Measurements from ENCODE around the gene ARRDC3. TPM values are rescaled to one million over a fixed set of nuclear protein-coding genes. Genes with fewer than 3 reads are reported as not detected.

ARRDC3 gene
- total and polyA plus RNA-seq, 2 of the 8 experiments (the other 6 are each of a cell fraction or from before 2014, with no cell fraction given) = 2.9 to 5.7 TPM

DNA sequence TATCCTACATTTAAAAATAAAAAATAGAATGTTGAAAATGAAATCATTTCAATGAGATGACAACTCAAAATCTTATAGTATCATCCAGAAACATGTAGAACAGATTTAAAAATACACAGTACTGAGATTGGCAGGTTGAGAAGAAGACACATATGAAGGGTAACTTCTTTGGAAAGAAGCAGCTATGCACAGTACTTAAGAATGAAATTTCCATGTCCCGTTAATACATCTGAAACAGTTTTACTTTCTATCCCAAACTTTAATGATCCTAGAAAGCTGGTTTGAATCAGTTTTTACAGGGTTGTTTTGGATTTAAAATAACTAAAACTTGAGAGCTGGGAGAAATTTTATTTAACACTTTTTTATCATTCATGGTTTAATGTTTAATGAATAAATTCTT, 36.0 kb upstream of the ARRDC3 start:
- no peaks in the 10 kb centered on the region for H4K20me1 ChIP-seq (replicated peaks in 1 of 2; ENCODE audit: control insufficient read depth in 1 of 2, insufficient read depth in 2 of 2, low read length in 2 of 2)
- no peak overlapping the region for H3K4me2 ChIP-seq (ENCODE audit: insufficient read depth in 1 of 2, low read depth in 2 of 2, low read length in 2 of 2)
- H4K8ac ChIP-seq (ENCODE audit: extremely low read depth, insufficient read depth, low read length) = no peak overlapping the region
- H3K9me3 ChIP-seq (ENCODE audit: insufficient read depth in 2 of 2, low read depth in 1 of 2, low read length in 1 of 2) = no peaks in the 10 kb centered on the region
- no peak overlapping the region for H4K91ac ChIP-seq (replicated peaks; ENCODE audit: insufficient read length, low read length)
- FAIRE-seq (no peak), DNase-seq (ENCODE audit: low read depth in 1 of 2, low spot score in 2 of 2) (no peak)
- H3K4me3 ChIP-seq (ENCODE audit: extremely low read depth in 1 of 4, insufficient read depth in 2 of 4, low read depth in 3 of 4, low read length in 4 of 4) = no peak overlapping the region
- H2BK20ac ChIP-seq (ENCODE audit: low read length) = no peak overlapping the region
- 85% methylated on average over 1 of the region's 1 CpG; no CpG with 5 or more reads in 1 of the 2 experiments for WGBS, 2 experiments (ENCODE audit: extremely low coverage in 1 of 2, insufficient coverage in 1 of 2, insufficient read length in 1 of 2, insufficient replicate concordance in 2 of 2, low coverage in 1 of 2, low lambda C conversion rate in 2 of 2, missing lambda C conversion rate in 1 of 2)
- H3K79me1 ChIP-seq (ENCODE audit: low read depth, low read length) = no peaks in the 10 kb centered on the region
- no peak overlapping the region for H3K4ac ChIP-seq (replicated peaks; ENCODE audit: insufficient read length, low read depth, low read length)
- no peak overlapping the region for H2BK15ac ChIP-seq (ENCODE audit: low read length)
- H3K27me3 ChIP-seq (replicated peaks in 1 of 4; ENCODE audit: control insufficient read depth in 3 of 4, extremely low read depth in 1 of 4, insufficient read depth in 3 of 4, low read length in 3 of 4) = no peaks in the 10 kb centered on the region
- H3K18ac ChIP-seq (ENCODE audit: extremely low read depth, low read length) = no peak overlapping the region
- no peaks in the 10 kb centered on the region for H3K36me3 ChIP-seq (ENCODE audit: control insufficient read depth in 2 of 4, insufficient read depth in 4 of 4, low read length in 3 of 4)
- H3K9ac ChIP-seq (replicated peaks in 1 of 4; ENCODE audit: extremely low read depth in 1 of 4, low read depth in 3 of 4, low read length in 3 of 4) = no peak overlapping the region
- peaks cover 2% of the 10 kb centered on the region; the same call in 1 of the 2 replicates for H3K23me2 ChIP-seq (ENCODE audit: low read depth, low read length)
- no peak overlapping the region for H2BK120ac ChIP-seq (replicated peaks; ENCODE audit: low read depth, low read length)
- no peak overlapping the region for H3K23ac ChIP-seq (ENCODE audit: insufficient read length)
- no peak overlapping the region for H4K5ac ChIP-seq (ENCODE audit: insufficient read length, low read depth, low read length)
- TF ChIP-seq SUZ12 (IDR thresholded peaks at IDR 0.05; ENCODE audit: low read length) = no peak
- no peak for TF ChIP-seq CEBPB (IDR thresholded peaks at IDR 0.05; ENCODE audit: low read depth, low read length)
- TF ChIP-seq E2F6 (IDR thresholded peaks at IDR 0.05) = no peak
- TF ChIP-seq, protein P1, sequence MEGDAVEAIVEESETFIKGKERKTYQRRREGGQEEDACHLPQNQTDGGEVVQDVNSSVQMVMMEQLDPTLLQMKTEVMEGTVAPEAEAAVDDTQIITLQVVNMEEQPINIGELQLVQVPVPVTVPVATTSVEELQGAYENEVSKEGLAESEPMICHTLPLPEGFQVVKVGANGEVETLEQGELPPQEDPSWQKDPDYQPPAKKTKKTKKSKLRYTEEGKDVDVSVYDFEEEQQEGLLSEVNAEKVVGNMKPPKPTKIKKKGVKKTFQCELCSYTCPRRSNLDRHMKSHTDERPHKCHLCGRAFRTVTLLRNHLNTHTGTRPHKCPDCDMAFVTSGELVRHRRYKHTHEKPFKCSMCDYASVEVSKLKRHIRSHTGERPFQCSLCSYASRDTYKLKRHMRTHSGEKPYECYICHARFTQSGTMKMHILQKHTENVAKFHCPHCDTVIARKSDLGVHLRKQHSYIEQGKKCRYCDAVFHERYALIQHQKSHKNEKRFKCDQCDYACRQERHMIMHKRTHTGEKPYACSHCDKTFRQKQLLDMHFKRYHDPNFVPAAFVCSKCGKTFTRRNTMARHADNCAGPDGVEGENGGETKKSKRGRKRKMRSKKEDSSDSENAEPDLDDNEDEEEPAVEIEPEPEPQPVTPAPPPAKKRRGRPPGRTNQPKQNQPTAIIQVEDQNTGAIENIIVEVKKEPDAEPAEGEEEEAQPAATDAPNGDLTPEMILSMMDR (IDR thresholded peaks at IDR 0.05; ENCODE audit: control extremely low read depth in 1 of 3, insufficient read depth in 1 of 3, low read depth in 1 of 3, low read length in 3 of 3) = no peak
- no peak for TF ChIP-seq CBX8 (IDR thresholded peaks at IDR 0.05; ENCODE audit: borderline replicate concordance, low read depth, low read length)
- TF ChIP-seq PHF8 (conservative IDR thresholded peaks at IDR 0.05; ENCODE audit: low read depth, low read length) = no peak
- no peak for TF ChIP-seq TBP (IDR thresholded peaks at IDR 0.05; ENCODE audit: low read depth, low read length)
- no peak for TF ChIP-seq RBBP5 (IDR thresholded peaks at IDR 0.05; ENCODE audit: borderline replicate concordance, low read depth, low read length)
- no peak for TF ChIP-seq JUN (IDR thresholded peaks at IDR 0.05; ENCODE audit: low read depth, low read length)
- TF ChIP-seq GABPA (IDR thresholded peaks at IDR 0.05; ENCODE audit: borderline replicate concordance, insufficient read depth, low read length) = no peak
- TF ChIP-seq ZNF274 (IDR thresholded peaks at IDR 0.05; ENCODE audit: borderline replicate concordance, extremely low read depth, low read length) = no peak
- ChIA-PET POLR2A (ENCODE audit: partially characterized antibody) (interaction anchor here (0.9 to 5.4 kb wide), 3 partner anchors 13 to 321 kb away, joined by 3 to 31 read pairs (median 3); partner anchors contain the start of gene ARRDC3), CTCF (ENCODE audit: partially characterized antibody) (interaction anchor here (0.6 to 7.2 kb wide), 47 partner anchors 9 to 616 kb away, joined by 3 to 122 read pairs (median 4); partner anchors contain the start of gene ARRDC3)
- no peak overlapping the region for H2BK12ac ChIP-seq (ENCODE audit: low read depth, low read length)
- no peak overlapping the region for H2AK5ac ChIP-seq (ENCODE audit: low read depth, low read length)
- H3K56ac ChIP-seq (replicated peaks; ENCODE audit: insufficient read length, low read depth, low read length) = no peak overlapping the region
- H3K4me1 ChIP-seq (replicated peaks in 1 of 4; ENCODE audit: control insufficient read depth in 3 of 4, insufficient read depth in 4 of 4, low read length in 3 of 4) = peaks cover 0 to 3% (median 0%) of the 10 kb centered on the region in 4 experiments; a peak in 2 of 7 replicates
- no peak overlapping the region for H2BK5ac ChIP-seq (ENCODE audit: low read depth, low read length)
- no peak overlapping the region for H3K27ac ChIP-seq (ENCODE audit: low read depth, low read length)
- no peak overlapping the region for H3K14ac ChIP-seq (ENCODE audit: insufficient read length)
- H3K79me2 ChIP-seq (ENCODE audit: control insufficient read depth in 1 of 2, insufficient read depth in 2 of 2, low read length in 2 of 2) = no peaks in the 10 kb centered on the region
- no peak overlapping the region for H2AFZ ChIP-seq (ENCODE audit: low read length)
